H54 (cell line): ENCODE results near the gene NABP1.

ENCODE experiments used
- DNase-seq: peaks from one replicate; pipeline ENCODE4 v3.0.0; 2011; ENCODE audit warnings: low spot score, mixed read lengths; ENCODE audit not compliant: insufficient read length
- FAIRE-seq: peaks from 3 replicates; lab custom pipeline; 2011; peaks lifted over from hg19 to GRCh38; lab: Jason Lieb, UNC
- POLR2A ChIP-seq: IDR thresholded peaks from 2 replicates; pipeline ENCODE4 v1.6.1; 2011; ENCODE audit warnings: low read depth, mild to moderate bottlenecking, low read length

The NABP1 gene, protein sequence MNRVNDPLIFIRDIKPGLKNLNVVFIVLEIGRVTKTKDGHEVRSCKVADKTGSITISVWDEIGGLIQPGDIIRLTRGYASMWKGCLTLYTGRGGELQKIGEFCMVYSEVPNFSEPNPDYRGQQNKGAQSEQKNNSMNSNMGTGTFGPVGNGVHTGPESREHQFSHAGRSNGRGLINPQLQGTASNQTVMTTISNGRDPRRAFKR

DNA sequence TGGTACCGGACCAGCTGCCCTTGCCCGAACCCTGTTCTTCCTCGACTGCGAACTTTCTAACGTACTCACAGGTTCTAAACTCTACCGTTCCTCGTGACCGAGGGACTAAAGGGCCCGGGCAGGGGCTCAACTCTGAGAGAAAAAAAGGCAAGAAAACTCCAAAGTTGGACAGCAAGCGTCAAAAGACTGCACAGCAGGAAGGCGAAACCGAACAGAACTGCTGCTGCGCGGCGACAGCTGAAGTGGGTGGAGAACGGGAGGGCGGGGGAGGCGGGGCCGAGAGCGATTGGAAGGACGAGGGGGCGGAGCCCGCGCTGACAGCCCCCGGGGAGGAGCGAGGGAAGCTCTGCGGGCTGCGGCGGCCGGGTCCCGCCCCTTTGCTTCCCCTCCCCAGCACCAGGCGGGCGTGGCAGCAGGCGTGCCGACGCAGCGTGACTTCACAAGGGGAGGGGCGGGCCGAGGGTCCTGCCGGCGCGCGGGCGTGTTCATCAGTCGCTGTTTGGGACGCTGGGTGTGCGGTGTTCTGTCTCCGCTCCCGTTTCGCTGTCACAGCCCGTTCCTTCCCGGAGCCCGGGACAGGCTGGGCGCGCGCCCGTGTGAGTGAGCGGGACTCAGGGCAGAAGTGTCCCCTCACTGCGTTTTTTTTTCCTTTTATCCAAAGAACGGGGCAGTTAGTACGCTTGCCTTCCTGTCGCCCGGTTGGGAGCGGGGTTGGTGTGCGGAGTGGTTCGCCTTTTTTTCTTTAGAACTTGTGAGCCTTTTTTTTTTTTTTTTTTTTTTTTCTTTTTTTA, at the start of gene NABP1:
Gene NABP1, plus strand, starts transcription at position 491 of the 791 bp plus-strand sequence. CDS start 479 bp downstream, outside the sequence.
- FAIRE-seq: peak; percentile 94
- peak; percentile 63 for DNase-seq
- TF ChIP-seq POLR2A: peak; percentile 100

DNA sequence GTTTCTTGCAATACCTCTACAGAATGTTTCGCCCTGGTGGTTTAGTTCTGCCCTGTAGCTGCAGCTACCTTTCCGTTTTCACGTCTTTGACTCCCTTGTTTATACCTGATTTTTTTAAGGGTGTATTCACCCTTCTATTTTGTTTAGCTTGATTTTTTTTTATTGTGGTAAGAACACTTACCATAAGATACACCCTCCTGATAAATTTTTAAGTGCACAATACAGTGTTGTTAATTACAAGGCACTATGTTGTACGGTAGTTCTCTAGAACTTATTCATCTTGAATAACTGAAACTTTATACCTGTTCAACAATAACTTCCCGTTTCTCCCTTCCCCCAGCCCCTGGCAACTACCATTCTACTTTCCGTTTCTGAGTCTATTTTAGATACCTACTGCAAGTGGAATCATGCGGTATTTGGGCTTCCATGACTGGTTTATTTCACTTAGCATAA, 48.9 kb upstream of the NABP1 start:
- TF ChIP-seq POLR2A: no peak
- no peak for DNase-seq
- no peak for FAIRE-seq

GRCh38 chr2:191629976-191630712, 47.8 kb upstream of the NABP1 start:
- no peak for FAIRE-seq
- no peak for TF ChIP-seq POLR2A
- DNase-seq: no peak

GRCh38 chr2:191631754-191632153, 46.2 kb upstream of the NABP1 start:
- DNase-seq (no peak), FAIRE-seq (no peak)
- no peak for TF ChIP-seq POLR2A

DNA sequence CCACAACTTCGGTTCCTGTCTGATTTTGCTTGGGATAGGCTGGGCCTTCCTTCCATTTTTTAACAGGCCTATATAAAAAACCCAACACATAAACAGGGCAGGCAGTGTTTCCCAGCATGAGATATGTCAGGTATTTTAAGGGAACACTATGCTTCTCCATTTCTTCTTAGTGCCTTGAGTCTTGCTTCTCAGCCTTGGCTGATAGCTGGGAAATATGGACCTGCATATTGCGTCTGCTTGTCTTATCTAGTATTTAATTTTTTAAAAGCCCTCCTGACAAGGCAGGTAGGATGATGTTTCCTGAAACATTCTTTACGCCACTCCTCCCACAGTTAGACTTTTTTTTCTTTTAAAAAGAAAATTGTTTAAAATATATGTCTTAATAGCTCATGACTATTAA, 45.5 kb upstream of the NABP1 start:
- FAIRE-seq: no peak
- TF ChIP-seq POLR2A: no peak

GRCh38 chr2:191634791-191635190, 43.1 kb upstream of the NABP1 start:
- no peak for DNase-seq
- no peak for TF ChIP-seq POLR2A
- FAIRE-seq: no peak

More for the DNA sequence above, 45.5 kb upstream of the NABP1 start:
- DNase-seq: no peak

DNA sequence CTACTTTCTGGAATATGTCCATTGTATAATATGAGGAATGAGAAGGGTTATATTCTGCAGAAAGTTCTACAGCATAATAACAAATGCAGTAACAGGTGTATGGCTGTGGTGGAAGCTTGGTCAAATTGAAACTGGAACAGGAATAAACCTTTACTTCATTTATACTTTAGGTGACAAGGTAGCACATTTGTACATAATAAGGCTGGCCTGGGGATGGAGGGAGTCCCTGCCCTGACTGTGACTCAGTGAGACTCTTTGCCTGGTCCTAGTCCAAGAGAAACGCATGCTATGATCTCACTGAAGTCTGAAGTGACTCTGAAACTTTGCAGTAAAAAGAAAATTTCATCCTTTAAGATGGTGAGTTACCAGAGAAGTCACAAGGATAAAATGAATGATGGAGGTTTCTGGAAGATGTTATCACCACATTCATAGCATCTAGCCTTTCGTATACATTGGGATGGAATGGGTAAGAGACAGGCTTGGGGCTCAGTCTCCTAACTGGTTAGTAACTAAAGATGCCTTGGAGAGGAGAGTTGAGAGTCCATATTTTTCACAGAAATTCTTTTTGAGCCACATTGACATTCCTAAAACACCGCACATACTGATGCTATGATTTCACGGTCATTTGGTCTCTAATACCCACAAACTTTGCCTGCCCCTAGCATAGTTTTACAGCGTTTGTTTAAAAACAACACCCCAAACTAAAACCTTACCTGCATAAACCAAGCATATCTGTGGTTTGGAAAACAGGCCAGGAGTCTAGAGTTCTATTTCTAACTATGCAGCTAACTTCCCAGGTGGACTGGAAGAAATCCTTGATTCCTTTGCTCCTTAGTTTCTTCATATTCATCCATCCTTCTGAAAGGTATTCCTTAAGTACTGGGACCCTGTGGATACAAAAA, 42.4 kb upstream of the NABP1 start:
- TF ChIP-seq POLR2A: no peak
- DNase-seq (no peak), FAIRE-seq (peak; percentile 94)

DNA sequence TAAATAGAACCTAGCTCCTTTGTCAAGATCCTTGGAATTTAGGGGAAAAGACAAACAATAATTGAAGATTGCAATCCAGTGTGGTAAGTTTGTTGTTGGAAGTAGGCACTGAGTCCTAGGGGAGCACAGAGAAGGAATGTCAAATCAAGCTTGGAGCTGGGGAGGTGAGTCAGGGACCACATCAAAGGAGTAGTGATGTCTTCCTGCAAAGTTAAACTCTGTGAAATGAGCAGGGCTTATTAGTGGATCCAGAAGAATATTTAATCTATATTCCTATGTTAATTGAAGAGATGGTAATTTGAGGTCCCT, 41.7 kb upstream of the NABP1 start:
- FAIRE-seq: peak; percentile 78

GRCh38 chr2:191636586-191636985, 41.4 kb upstream of the NABP1 start:
- DNase-seq (no peak), FAIRE-seq (peak; percentile 50)
- TF ChIP-seq POLR2A: no peak

More for the DNA sequence above, 41.7 kb upstream of the NABP1 start:
- no peak for DNase-seq
- TF ChIP-seq POLR2A: no peak

DNA sequence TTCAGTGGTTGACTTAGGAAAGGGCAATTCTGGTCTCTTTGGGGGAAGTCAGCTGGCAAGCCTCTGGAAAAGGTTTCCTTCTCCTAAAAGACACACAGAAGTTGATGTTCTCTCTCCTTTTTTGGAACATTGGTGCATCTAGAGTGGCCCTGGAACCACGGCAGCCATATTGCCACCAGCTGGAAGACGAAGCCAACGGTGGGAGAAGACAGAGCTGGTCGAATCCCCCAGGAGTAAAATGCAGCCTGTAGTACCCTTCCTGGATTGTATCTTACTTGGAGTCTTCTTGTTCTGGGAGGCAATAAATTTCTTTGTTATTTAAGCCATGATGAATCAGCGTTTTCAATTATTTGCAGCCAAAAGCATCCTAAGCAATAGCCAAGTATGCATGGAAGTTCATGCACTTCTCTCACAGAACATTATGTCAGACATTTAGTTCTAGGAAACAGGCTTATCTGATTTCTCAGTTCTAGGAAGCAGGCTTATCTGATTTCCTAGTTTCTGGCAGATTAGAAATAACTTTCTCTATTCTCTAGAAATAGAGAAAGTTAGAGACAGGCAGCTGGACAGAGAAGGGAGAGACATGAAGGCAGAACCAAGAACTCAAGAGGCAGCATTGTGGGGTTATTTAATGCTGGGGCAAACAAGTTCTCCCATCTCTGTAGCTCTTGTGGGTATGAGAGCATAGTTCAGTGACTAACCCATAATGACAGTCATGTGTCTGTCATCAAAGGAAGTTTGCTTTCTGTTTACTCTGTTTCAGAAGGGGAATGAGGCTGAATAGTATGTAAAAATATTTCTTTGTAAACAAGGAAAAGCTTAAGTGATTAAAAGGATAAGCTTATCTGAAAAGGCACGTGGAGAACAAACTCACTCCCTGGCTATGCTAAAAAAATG, 40.5 kb upstream of the NABP1 start:
- TF ChIP-seq POLR2A: no peak
- peak; percentile 76 for FAIRE-seq
- DNase-seq: no peak

- TF ChIP-seq POLR2A: no peak
- DNase-seq (no peak), FAIRE-seq (no peak)
Observed at GRCh38 chr2:191638079-191638801, 39.7 kb upstream of the NABP1 start.

DNA sequence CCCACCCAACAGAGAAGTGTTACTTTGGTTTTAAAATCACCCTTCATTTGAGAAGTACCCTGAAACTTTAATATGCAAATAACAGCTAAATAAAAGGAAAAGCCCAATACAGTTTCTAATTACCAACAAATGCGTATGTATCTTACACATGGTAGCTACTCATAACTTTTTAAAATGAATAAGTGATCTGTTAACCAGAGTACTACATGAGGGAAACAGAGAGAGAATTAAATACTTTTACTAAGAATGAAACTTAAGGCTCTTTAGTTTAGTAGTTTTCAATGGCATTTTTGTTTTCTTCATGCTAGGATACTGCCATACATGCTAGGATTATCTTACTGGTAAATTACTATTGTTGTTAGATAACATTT, 39.1 kb upstream of the NABP1 start:
- no peak for TF ChIP-seq POLR2A
- FAIRE-seq: no peak
- DNase-seq: no peak
